ENCODE results near the gene PANK3. TPM values are rescaled to one million over a fixed set of nuclear protein-coding genes. Genes with fewer than 3 reads are reported as not detected.
A peak's percentile ranks its signal among the peaks of the same experiment; 100 is the strongest.

Gene PANK3
- 71.4 and 81.5 TPM in 2 replicates for total RNA-seq

GRCh38 chr5:168578538-168579487 is at the start of gene PANK3:
TSS of gene PANK3 (minus strand) at chr5:168579368. CDS start at chr5:168579283, 85 bp downstream.
- Mint-ChIP-seq H3K27me3 (ENCODE audit: insufficient read depth) (peaks cover 3% of the 10 kb centered on the region), H3K4me1 (ENCODE audit: low read depth) (peaks cover 46% of the 10 kb centered on the region), H3K9me3 (no peaks in the 10 kb centered on the region), H3K27ac (peak within 1 kb of the TSS; percentile 96), H3K4me3 (peak within 1 kb of the TSS; percentile 97), H3K36me3 (ENCODE audit: low read depth) (peaks cover 18% of the 10 kb centered on the region)
- intact Hi-C loops (cut with micrococcal nuclease), result loop anchor here (1.0 to 5.0 kb wide), 7 partner anchors 52 to 1226 kb away; partner anchors contain the start of genes DOCK2, FBLL1, RARS1 and SPDL1
- DNase-seq (ENCODE audit: low spot score), result peak; percentile 1

DNA sequence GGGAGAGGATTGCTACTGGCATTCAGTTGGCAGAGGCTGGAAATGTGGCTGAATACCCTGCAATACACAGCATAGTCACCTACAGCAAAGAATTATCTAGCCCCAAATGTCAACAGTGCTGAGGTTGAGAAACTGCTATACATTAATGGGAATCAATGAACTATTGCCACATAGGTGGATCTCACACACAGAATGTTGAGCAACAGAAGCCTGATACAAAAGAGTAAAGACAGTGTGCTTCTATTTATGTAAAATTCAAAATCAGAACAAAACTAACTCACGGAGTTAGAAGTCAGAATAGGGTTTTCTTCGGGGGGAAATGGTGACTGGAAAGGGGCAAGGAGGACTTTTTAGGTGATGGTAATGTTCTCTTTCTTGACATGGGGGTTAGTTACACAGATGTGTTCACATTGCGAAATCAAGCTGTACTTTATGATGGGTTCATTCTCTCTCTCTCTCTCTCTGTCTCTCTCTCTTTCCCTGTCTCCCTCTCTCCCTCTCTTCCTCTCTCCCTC is 45.7 kb upstream of the PANK3 start:
- no peak overlapping the region for H3K4me3 Mint-ChIP-seq
- H3K36me3 Mint-ChIP-seq (ENCODE audit: low read depth), result no peaks in the 10 kb centered on the region
- H3K4me1 Mint-ChIP-seq (ENCODE audit: low read depth), result no peaks in the 10 kb centered on the region
- H3K27ac Mint-ChIP-seq, result no peak overlapping the region
- no peaks in the 10 kb centered on the region for H3K9me3 Mint-ChIP-seq
- intact Hi-C loops (cut with micrococcal nuclease), result no loop called here
- no peak for DNase-seq (ENCODE audit: low spot score)
- peaks cover 6% of the 10 kb centered on the region for H3K27me3 Mint-ChIP-seq (ENCODE audit: insufficient read depth)

DNA sequence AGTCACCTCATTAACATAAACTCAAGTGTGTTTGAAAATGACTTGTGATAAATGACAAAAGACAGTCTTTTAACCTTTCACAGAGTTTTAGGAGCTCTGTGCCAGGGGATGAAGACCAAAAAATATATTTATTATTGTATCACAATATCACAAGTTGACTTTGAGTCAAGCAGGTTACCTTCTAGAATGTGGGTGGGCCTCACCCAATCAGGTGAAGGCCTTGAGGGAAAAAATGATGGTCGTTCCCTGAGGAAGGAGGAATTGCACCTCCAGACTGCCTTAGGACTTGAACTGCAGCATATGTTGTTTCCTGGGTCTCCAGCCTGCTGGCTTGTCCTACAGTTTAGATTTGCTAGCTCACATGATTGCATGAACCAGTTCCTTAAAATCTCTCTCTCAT is 41.6 kb upstream of the PANK3 start:
- no peak for DNase-seq (ENCODE audit: low spot score)
- Mint-ChIP-seq H3K4me3 (no peak overlapping the region), H3K27me3 (ENCODE audit: insufficient read depth) (peaks cover 7% of the 10 kb centered on the region), H3K27ac (no peak overlapping the region), H3K36me3 (ENCODE audit: low read depth) (no peaks in the 10 kb centered on the region), H3K4me1 (ENCODE audit: low read depth) (no peaks in the 10 kb centered on the region), H3K9me3 (no peaks in the 10 kb centered on the region)
- intact Hi-C loops (cut with micrococcal nuclease), result no loop called here

- Mint-ChIP-seq H3K27me3 (ENCODE audit: insufficient read depth) (peaks cover 3% of the 10 kb centered on the region), H3K27ac (no peak overlapping the region), H3K36me3 (ENCODE audit: low read depth) (no peaks in the 10 kb centered on the region), H3K4me3 (no peak overlapping the region), H3K4me1 (ENCODE audit: low read depth) (no peaks in the 10 kb centered on the region), H3K9me3 (no peaks in the 10 kb centered on the region)
- intact Hi-C loops (cut with micrococcal nuclease), result no loop called here
- DNase-seq (ENCODE audit: low spot score), result no peak
Observed at GRCh38 chr5:168614661-168615060, 35.5 kb upstream of the PANK3 start.

DNA sequence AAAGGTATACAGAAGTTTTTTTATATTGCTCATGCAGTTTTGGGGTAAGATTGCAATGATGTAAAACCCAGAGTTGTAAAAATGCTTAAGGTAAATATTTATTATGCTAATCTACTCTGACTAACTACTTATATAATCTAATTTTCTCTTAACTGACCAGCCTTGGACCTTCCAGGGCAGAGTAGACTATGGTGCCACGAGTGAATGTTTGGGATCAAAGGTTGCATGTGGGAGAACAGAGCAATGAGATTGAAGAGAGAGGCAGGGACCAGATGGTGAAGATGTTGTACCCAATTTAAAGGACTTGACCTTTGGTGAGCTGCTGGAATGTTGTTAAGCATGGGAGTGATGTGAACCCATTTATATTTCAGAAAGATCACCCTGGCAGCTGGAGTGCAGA is 34.8 kb upstream of the PANK3 start:
- Mint-ChIP-seq H3K4me1 (ENCODE audit: low read depth) (no peaks in the 10 kb centered on the region), H3K36me3 (ENCODE audit: low read depth) (no peaks in the 10 kb centered on the region), H3K4me3 (no peak overlapping the region), H3K27me3 (ENCODE audit: insufficient read depth) (no peaks in the 10 kb centered on the region), H3K9me3 (no peaks in the 10 kb centered on the region), H3K27ac (no peak overlapping the region)
- intact Hi-C loops (cut with micrococcal nuclease), result no loop called here
- no peak for DNase-seq (ENCODE audit: low spot score)

DNA sequence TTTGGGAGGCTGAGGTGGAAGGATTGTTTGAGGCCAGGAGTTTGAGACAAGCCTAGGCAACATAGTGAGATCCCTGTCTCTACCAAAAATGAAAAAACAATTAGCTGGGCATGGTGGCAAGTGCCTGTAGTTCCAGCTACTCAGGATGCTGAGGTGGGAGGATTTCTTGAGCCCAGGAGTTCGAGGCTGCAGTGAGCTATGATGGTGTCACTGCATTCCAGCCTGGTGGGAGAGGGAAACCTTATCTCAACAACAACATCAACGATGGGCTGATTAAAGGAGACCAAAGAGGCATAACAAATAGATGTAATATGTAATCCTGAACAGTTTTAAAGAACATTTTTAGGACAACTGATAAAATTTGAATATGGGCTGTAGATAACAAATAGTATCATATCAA is 34.2 kb upstream of the PANK3 start:
- H3K4me1 Mint-ChIP-seq (ENCODE audit: low read depth), result peaks cover 6% of the 10 kb centered on the region
- no peaks in the 10 kb centered on the region for H3K36me3 Mint-ChIP-seq (ENCODE audit: low read depth)
- no peaks in the 10 kb centered on the region for H3K27me3 Mint-ChIP-seq (ENCODE audit: insufficient read depth)
- intact Hi-C loops (cut with micrococcal nuclease), result no loop called here
- no peak overlapping the region for H3K27ac Mint-ChIP-seq
- no peak overlapping the region for H3K4me3 Mint-ChIP-seq
- no peak for DNase-seq (ENCODE audit: low spot score)
- H3K9me3 Mint-ChIP-seq, result no peaks in the 10 kb centered on the region

GRCh38 chr5:168612996-168613395 is 33.8 kb upstream of the PANK3 start:
- Mint-ChIP-seq H3K36me3 (ENCODE audit: low read depth) (no peaks in the 10 kb centered on the region), H3K27ac (no peak overlapping the region), H3K4me3 (no peak overlapping the region), H3K4me1 (ENCODE audit: low read depth) (peaks cover 10% of the 10 kb centered on the region), H3K9me3 (no peaks in the 10 kb centered on the region), H3K27me3 (ENCODE audit: insufficient read depth) (no peaks in the 10 kb centered on the region)
- DNase-seq (ENCODE audit: low spot score), result no peak
- intact Hi-C loops (cut with micrococcal nuclease), result no loop called here

- no peak for DNase-seq (ENCODE audit: low spot score)
- Mint-ChIP-seq H3K27me3 (ENCODE audit: insufficient read depth) (no peaks in the 10 kb centered on the region), H3K4me1 (ENCODE audit: low read depth) (peaks cover 14% of the 10 kb centered on the region), H3K36me3 (ENCODE audit: low read depth) (no peaks in the 10 kb centered on the region), H3K27ac (no peak overlapping the region), H3K9me3 (no peaks in the 10 kb centered on the region), H3K4me3 (no peak overlapping the region)
- intact Hi-C loops (cut with micrococcal nuclease), result no loop called here
Observed at GRCh38 chr5:168612123-168612522, 33.0 kb upstream of the PANK3 start.

GRCh38 chr5:168611165-168611564 is 32.0 kb upstream of the PANK3 start:
- H3K4me1 Mint-ChIP-seq (ENCODE audit: low read depth), result peaks cover 14% of the 10 kb centered on the region
- DNase-seq (ENCODE audit: low spot score), result no peak
- H3K36me3 Mint-ChIP-seq (ENCODE audit: low read depth), result no peaks in the 10 kb centered on the region
- H3K27ac Mint-ChIP-seq, result no peak overlapping the region
- no peaks in the 10 kb centered on the region for H3K9me3 Mint-ChIP-seq
- H3K27me3 Mint-ChIP-seq (ENCODE audit: insufficient read depth), result no peaks in the 10 kb centered on the region
- intact Hi-C loops (cut with micrococcal nuclease), result no loop called here
- no peak overlapping the region for H3K4me3 Mint-ChIP-seq

- H3K9me3 Mint-ChIP-seq, result no peaks in the 10 kb centered on the region
- H3K4me1 Mint-ChIP-seq (ENCODE audit: low read depth), result peaks cover 14% of the 10 kb centered on the region
- no peak for DNase-seq (ENCODE audit: low spot score)
- no peak overlapping the region for H3K27ac Mint-ChIP-seq
- H3K36me3 Mint-ChIP-seq (ENCODE audit: low read depth), result no peaks in the 10 kb centered on the region
- H3K4me3 Mint-ChIP-seq, result no peak overlapping the region
- intact Hi-C loops (cut with micrococcal nuclease), result no loop called here
- H3K27me3 Mint-ChIP-seq (ENCODE audit: insufficient read depth), result no peaks in the 10 kb centered on the region
Observed at GRCh38 chr5:168609806-168610482, 30.8 kb upstream of the PANK3 start.

DNA sequence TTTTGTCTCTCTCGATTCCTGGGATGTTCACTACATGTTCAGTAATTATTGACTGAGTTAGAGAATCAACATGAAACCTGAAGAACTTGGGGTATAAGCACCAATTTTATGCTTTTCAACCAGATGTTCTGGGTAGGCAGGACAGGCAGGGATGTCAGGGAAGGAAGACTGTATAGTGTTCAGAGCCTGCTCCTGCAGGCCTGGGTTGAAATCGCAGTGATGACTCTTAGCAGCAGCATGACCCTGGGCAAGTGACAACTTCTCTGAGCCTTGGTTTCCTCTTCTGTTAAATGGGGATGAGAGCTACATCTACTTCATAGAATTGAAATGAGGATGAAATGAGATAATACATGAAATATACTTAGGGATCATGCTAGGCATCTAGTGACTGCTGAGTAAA is 29.7 kb upstream of the PANK3 start:
- no peak overlapping the region for H3K4me3 Mint-ChIP-seq
- H3K9me3 Mint-ChIP-seq, result peaks cover under 1% of the 10 kb centered on the region
- no peaks in the 10 kb centered on the region for H3K36me3 Mint-ChIP-seq (ENCODE audit: low read depth)
- no peak for DNase-seq (ENCODE audit: low spot score)
- peaks cover 14% of the 10 kb centered on the region for H3K4me1 Mint-ChIP-seq (ENCODE audit: low read depth)
- no peaks in the 10 kb centered on the region for H3K27me3 Mint-ChIP-seq (ENCODE audit: insufficient read depth)
- intact Hi-C loops (cut with micrococcal nuclease), result no loop called here
- no peak overlapping the region for H3K27ac Mint-ChIP-seq

DNA sequence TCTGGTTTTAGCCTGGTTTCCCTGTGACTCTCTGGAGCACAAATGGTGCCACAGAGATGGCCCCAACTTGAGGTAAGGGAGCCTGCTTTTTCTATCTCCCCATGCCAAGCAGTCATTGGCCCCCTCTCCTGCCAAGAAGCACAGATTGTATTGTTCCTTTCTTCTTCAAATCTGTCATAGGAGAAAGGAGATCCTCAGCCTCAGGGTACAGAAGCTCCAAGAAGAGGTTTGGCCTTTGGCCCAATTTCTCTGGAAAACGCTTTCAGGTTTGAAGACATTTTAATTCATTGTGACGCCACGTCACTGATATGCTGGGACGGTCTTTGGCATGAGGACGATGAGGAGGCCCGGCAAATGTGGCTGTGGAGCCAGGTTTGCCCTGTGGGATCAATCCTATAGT is 29.2 kb upstream of the PANK3 start:
- H3K27me3 Mint-ChIP-seq (ENCODE audit: insufficient read depth), result no peaks in the 10 kb centered on the region
- no peak overlapping the region for H3K4me3 Mint-ChIP-seq
- H3K27ac Mint-ChIP-seq, result no peak overlapping the region
- no peaks in the 10 kb centered on the region for H3K36me3 Mint-ChIP-seq (ENCODE audit: low read depth)
- H3K4me1 Mint-ChIP-seq (ENCODE audit: low read depth), result peaks cover 14% of the 10 kb centered on the region
- peaks cover 3% of the 10 kb centered on the region for H3K9me3 Mint-ChIP-seq
- no peak for DNase-seq (ENCODE audit: low spot score)
- intact Hi-C loops (cut with micrococcal nuclease), result no loop called here

DNA sequence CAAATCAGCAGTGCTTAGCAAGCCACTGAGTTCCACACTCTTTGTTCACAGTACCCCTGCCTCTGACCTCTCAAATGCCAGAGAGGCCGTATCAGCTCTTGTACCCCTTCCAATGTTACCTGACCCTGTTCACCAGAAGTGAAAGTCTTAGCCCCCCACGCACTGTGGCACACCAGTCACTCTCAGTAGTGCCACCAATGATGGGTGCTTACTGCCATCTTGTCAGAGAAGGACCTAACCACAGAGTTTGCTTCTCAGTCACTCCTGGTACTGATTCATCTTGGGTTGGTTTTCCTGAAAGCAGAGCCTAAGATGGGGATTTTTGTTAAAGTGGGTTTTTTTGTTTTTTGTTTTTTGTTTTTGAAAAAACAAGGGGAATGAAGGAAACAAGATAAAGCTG is 28.8 kb upstream of the PANK3 start:
- H3K9me3 Mint-ChIP-seq, result peaks cover 3% of the 10 kb centered on the region
- no peak overlapping the region for H3K4me3 Mint-ChIP-seq
- H3K4me1 Mint-ChIP-seq (ENCODE audit: low read depth), result peaks cover 14% of the 10 kb centered on the region
- H3K36me3 Mint-ChIP-seq (ENCODE audit: low read depth), result no peaks in the 10 kb centered on the region
- intact Hi-C loops (cut with micrococcal nuclease), result no loop called here
- no peak overlapping the region for H3K27ac Mint-ChIP-seq
- H3K27me3 Mint-ChIP-seq (ENCODE audit: insufficient read depth), result no peaks in the 10 kb centered on the region
- no peak for DNase-seq (ENCODE audit: low spot score)

All from activated T-helper 1 cell treated with anti-CD3 and anti-CD28 coated beads, Interleukin-12 subunit alpha, Interleukin-12 subunit beta, Interleukin-2, Interleukin-4 antibody, amounts not matched to agents 30 ng/mL and 10 ng/mL and 1 ng/mL, durations not matched to agents 14 hours and 24 hours and 36 hours (primary cell).